HG03354 (cell line): ENCODE results near the gene USP35.

Source experiments
- ATAC-seq: cut with Tn5 transposase; IDR thresholded peaks from one replicate; pipeline ENCODE4 v1.9.1; 2021; ENCODE audit warnings: mild to moderate bottlenecking; ENCODE audit not compliant: unreplicated experiment, poor library complexity, severe bottlenecking

USP35 gene

DNA sequence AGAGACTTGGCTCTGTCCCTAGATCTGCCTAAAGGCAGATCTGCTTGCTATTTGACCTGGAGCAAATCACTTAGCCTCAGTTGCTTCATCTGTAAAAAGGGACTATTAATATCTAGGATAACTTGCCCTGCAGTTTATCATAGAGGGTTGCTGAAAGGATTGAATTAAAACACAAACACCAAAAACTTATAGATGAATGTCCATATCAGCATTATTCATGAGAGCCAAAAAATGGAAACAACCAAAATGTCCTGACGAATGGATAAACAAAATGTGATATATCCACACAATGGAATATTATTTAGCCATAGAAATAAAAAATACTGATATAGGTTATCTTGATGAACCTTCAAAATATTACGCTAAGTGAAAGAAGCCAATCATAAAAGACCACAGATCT is 67.2 kb downstream of the USP35 start:
- no peak for ATAC-seq

GRCh38 chr11:78256962-78257361 is 68.2 kb downstream of the USP35 start:
- no peak for ATAC-seq

GRCh38 chr11:78257654-78258053 is 68.9 kb downstream of the USP35 start:
- ATAC-seq: no peak

- no peak for ATAC-seq
Measured at GRCh38 chr11:78259777-78260487, 71.2 kb downstream of the USP35 start.

DNA sequence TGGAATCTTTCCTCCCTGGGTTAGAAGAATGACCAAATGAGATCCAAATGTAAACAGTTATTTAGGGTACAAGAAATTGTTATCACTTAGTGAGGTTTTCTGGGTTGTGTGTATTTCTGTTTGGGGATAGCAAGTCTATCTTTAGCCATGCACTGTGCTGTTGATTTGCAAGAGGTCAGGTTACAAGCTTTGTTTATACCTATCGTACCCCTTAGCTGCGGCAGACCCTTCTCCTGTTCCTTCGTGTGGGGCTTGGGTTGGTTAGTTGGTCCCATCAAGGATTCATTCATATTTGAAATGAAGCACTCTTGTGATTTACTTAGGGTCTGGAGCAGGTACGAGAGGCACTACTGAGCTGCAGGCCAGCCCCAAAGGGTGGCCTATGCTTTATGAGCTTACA is 72.6 kb downstream of the USP35 start:
- no peak for ATAC-seq

DNA sequence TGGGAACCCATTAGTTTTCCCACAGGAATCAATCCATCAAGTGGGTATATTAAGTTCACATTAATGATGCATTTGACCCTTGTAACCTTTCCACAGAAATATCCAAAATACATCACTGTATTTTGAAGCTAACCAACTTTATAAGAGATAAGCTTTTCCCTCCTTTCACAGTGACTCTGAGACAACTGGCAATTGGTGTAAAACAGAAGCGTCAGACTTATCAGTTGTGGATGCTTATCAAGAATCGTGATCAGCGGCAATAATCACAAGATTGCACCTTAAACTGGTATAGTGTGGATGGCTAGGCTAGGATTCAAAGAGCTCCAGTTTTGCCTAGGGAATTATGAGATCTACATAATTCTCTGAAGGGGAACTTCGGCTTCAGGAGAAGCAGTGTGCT is 73.1 kb downstream of the USP35 start:
- ATAC-seq: no peak

GRCh38 chr11:78262238-78262637 is 73.5 kb downstream of the USP35 start:
- ATAC-seq: no peak

DNA sequence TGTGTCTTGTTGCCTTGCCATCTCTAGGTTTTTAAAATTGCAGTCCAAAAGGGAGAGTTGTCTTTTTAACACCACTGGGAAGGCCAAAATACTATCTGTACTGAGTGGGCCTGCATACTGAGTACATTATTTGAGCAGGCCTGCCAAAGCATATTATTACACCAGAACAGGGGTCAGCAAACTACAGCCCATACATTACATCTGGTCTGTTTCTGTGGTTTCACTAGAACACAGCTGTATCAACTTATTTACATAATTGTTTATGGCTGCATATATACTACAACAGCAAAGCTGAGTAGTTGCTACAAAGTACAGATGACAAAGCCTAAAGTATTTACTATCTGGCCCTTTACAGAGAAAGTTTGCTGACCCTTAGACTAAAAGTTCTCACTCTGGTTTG is 74.0 kb downstream of the USP35 start:
- no peak for ATAC-seq
